ENCODE data around the gene IGLL5.
"Not testable (repeated sequence)": the region's sequence is repeated elsewhere in the genome, so short reads cannot be mapped to it uniquely, and the experiment has no call there.

Gene IGLL5

DNA sequence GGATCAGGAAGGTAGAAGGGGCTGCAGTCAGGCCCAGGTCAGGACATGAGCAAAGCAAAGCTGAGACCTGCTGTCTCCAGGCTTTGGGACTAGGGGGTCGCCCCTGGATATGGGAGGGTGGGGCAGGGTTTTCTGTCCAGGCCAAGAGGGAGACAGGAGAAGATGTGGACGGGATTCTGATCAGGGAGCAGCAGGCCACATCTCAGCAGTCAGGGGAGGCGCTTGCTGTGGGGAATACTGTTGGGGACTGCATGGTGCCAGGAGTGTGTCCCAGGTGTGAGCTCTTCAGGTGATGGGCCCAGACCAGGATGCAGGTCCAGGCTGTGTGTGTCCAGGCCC, 29.3 kb downstream of the IGLL5 start:
- DNase-seq, result no peak

- DNase-seq, result no peak
Observed at GRCh38 chr22:22917377-22917776, 29.8 kb downstream of the IGLL5 start.

GRCh38 chr22:22918297-22918965, 30.8 kb downstream of the IGLL5 start:
- no peak for DNase-seq

- no peak for DNase-seq
Observed at GRCh38 chr22:22919041-22919440, 31.4 kb downstream of the IGLL5 start.

DNA sequence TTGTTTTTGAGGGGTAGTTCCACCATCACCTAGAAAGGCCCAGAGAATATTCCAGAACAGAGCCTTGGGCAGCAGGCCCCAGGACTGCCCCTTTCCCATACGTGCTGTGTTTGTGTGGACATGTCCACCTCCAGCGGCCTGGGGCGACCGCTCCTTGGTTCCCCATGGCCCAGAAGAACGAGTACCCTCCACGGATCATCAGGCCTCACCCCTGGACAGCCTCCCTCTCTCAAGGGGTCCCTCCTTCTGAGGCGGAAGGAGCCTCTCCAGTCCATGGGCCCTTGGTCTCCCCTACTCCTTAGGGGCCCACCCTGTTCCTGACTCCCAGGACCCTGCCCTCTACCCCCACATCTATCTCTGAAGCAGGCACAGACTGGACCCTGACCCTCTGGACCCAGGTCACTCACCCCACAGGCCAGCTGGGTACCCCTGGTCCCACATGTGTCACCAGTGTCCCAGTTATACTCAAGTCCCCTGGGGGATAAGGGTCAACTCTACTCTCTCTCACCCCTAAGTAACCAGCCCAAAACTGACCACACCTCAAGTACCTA, 32.6 kb downstream of the IGLL5 start:
- DNase-seq, result no peak

- no peak for DNase-seq
Observed at GRCh38 chr22:22920910-22921550, 33.4 kb downstream of the IGLL5 start.

GRCh38 chr22:22921575-22921974, 34.0 kb downstream of the IGLL5 start:
- DNase-seq, result no peak

GRCh38 chr22:22922092-22922953, 34.7 kb downstream of the IGLL5 start:
- not testable (repeated sequence) for DNase-seq

- no peak for DNase-seq
Observed at GRCh38 chr22:22922954-22923319, 35.3 kb downstream of the IGLL5 start.

- DNase-seq, result no peak
Observed at GRCh38 chr22:22923379-22923778, 35.8 kb downstream of the IGLL5 start.

GRCh38 chr22:22923930-22924329, 36.3 kb downstream of the IGLL5 start:
- no peak for DNase-seq

- DNase-seq, result no peak
Observed at GRCh38 chr22:22924369-22925145, 36.9 kb downstream of the IGLL5 start.

- DNase-seq, result no peak
Observed at GRCh38 chr22:22925146-22925804, 37.7 kb downstream of the IGLL5 start.

- no peak for DNase-seq
Observed at GRCh38 chr22:22925805-22926369, 38.3 kb downstream of the IGLL5 start.

DNA sequence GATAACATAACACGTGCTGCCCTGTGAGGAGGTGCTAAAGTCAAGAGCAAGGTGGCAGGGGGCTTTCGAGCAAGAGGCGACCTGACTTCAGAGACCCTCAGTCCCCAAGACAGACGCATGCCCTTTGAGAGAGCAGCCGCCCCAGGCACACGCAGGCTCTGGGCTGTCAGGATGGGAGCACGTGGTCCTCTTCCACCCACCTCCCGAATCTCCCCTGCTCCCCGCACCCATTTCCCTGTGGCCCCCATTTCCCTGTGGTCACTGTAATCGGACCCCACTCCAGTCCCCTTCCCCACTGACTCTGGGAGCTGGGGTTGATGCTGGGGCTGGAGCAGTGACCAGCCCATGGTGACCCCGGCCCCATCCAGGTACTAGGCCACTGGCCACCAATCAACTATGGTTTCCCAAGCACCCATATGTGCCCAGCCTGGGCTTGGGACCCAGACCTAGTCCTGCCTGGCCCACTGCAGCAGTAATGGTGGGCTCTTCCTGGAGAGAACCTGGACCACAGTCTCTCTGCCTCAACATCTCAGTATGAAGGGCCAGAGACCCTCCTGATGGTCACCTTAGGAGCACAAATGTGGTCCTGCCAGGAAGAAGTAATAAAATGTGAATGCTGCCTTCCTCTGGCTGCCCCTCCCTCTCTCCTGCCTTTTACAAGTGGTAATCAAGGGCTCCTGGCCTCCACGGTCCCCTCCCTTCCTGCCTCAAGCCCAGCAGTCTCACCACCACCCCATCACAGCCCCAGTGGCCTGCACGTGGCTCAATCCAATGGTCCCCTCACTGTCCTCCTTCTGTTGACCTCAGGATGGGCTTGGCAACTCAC, 39.0 kb downstream of the IGLL5 start:
- no peak for DNase-seq

DNA sequence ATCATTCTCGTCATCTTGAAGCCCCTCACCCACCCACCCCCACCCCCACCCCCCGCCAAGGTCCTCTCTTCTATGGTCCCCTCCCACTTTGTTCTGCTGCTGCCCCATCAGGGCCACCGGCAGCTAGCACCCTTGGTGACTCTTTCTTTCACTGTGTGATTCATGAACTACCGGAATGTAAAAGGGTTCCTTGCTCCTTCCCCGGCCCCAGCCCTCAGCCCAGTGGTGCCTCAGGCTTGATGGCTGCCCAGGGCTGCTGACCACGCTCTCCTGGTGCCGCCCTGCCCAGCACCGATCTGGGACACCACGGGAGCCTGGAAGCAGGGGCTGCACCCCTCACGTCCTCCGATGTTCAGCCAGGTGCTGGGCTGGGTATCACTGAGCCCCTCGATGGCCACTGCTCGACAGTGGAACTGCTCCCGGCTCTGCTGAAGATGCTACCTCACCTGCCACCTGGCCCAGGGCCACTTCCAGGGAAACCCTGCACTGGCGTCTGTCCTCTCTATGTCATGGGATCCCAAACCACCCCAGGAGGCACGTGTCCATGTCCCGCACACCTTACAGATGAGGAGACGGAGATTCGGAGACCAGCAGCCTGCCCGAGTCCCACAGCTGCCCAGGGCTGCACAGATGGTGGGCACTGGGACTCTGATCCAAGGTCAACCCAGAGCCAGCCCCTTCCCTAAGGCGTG, 39.7 kb downstream of the IGLL5 start:
- DNase-seq, result no peak

GRCh38 chr22:22927888-22928665, 40.5 kb downstream of the IGLL5 start:
- no peak for DNase-seq

- DNase-seq, result peak; percentile 29 to 37
Observed at GRCh38 chr22:22928666-22929380, 41.2 kb downstream of the IGLL5 start.
